Spleen (tissue), 7 donors: ENCODE data around the gene MR1.

Source experiments
- CTCF ChIP-seq, 11 experiments: fragments of 200-600 bp in 7 of 11; fragments of 450-650 bp in 4 of 11; sonication (generic) in 4 of 11; IDR thresholded peaks in 8 of 11; conservative IDR thresholded peaks in 3 of 11; 1 replicate in 7 of 11; 2 replicates in 4 of 11; pipeline versions ENCODE4 v1.4.0 to v1.8.0; 2016 to 2021; ENCODE audit warnings: antibody characterized with exemption in 11 of 11, inconsistent platforms in 4 of 11, mild to moderate bottlenecking in 1 of 11
- POLR2A ChIP-seq, 3 donors: fragments of 450-650 bp; IDR thresholded peaks; one replicate each; pipeline ENCODE4 v1.5.1; 2017; ENCODE audit warnings: antibody characterized with exemption in 3 of 3, mild to moderate bottlenecking in 1 of 3
- donor health status: DM: no; HTN: no; CAD: no; lungs with moderate emphysema.
- donor health status: DM: no; HTN: no; CAD: no.
- donor health status: DM: no; HTN: no; CAD: no.

DNA sequence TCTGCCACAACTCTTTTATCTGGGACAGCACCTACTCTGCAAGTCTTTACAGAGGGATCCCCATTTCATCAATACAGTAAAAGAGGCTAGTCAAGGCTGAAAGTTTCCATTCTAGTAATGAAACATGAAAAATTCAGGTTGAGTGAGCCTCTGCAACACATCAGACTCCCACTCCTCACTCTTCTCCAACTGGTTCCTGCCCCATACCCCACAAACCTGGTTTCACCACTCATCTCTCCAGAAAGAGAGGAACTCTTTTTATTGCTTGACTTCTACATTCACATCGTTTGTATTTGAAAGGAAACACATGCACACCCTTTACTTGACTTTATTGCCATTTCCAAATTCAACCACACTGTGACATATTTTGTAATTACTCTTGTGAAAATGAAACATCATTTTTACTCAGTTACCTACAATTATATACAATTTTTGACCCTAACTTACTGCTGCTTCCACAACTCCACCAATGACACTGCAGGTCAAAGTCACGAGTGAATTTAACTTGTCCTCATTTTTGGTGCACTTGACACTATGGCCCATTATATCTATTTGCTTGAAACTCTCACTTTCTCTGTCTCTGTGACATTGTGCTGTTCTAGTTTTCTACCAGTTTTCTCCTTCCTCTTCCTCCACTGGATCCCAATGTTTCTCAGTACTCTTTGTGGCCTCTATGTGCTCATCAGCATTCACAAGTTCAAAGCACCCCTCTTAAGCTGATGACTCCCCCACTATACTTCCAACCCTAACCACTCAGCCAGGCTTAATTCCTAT lies 19.1 kb upstream of the MR1 start:
- TF ChIP-seq CTCF (IDR thresholded peaks at IDR 0.05 in 8 of 11, conservative IDR thresholded peaks at IDR 0.05 in 3 of 11) (no peak), POLR2A (IDR thresholded peaks at IDR 0.05) (no peak)
